Loucy (cell line): ENCODE measurements around the gene FOXP3.

Source experiments
- H2AFZ ChIP-seq: fragments of 200-600 bp; sonication (generic); 2 replicates; pipeline ENCODE4 v1.6.0; 2016; ENCODE audit warnings: antibody characterized with exemption, mild to moderate bottlenecking, low read length, moderate library complexity
- H3F3A ChIP-seq: fragments of 200-600 bp; 2 replicates; pipeline ENCODE4 v1.6.0; 2016; ENCODE audit warnings: antibody characterized with exemption, low read depth, mild to moderate bottlenecking
- H3K27me3 ChIP-seq: fragments of 200-600 bp; sonication (generic); 2 replicates; pipeline ENCODE4 v1.6.1; 2014; ENCODE audit warnings: low read length, mild to moderate bottlenecking; ENCODE audit not compliant: insufficient read depth, poor library complexity, severe bottlenecking
- H3K36me3 ChIP-seq: fragments of 200-600 bp; sonication (generic); 2 replicates; pipeline ENCODE4 v1.6.1; 2016; ENCODE audit warnings: low read length; ENCODE audit not compliant: insufficient read depth
- H3K4me1 ChIP-seq: fragments of 200-600 bp; sonication (generic); 2 replicates; pipeline ENCODE4 v1.5.1; 2014; ENCODE audit warnings: low read length, mild to moderate bottlenecking; ENCODE audit not compliant: insufficient read depth, poor library complexity, severe bottlenecking
- H3K4me2 ChIP-seq: fragments of 200-600 bp; sonication (generic); 2 replicates; pipeline ENCODE4 v1.6.0; 2014; ENCODE audit warnings: antibody characterized with exemption, low read length, low read depth, mild to moderate bottlenecking; ENCODE audit not compliant: poor library complexity, severe bottlenecking
- H3K4me3 ChIP-seq: fragments of 200-600 bp; sonication (generic); 2 replicates; pipeline ENCODE4 v1.5.1; 2014; ENCODE audit warnings: low read length, mild to moderate bottlenecking, mixed read lengths; ENCODE audit not compliant: poor library complexity, severe bottlenecking
- H3K79me2 ChIP-seq: fragments of 200-600 bp; sonication (generic); 2 replicates; pipeline ENCODE4 v1.6.1; 2014; ENCODE audit warnings: low read length; ENCODE audit not compliant: insufficient read depth
- H3K9ac ChIP-seq: fragments of 200-600 bp; sonication (generic); 2 replicates; pipeline ENCODE4 v1.6.0; 2014; ENCODE audit warnings: mild to moderate bottlenecking, low read depth, low read length, moderate library complexity; ENCODE audit not compliant: poor library complexity, severe bottlenecking
- H3K9me2 ChIP-seq: fragments of 200-600 bp; sonication (generic); replicated peaks from 2 replicates; pipeline ENCODE4 v1.6.1; 2016; ENCODE audit warnings: low read depth, low read length, mixed read lengths
- H3K9me3 ChIP-seq: fragments of 200-600 bp; sonication (generic); 2 replicates; pipeline ENCODE4 v1.6.1; 2014; ENCODE audit warnings: mild to moderate bottlenecking, antibody characterized with exemption, low read length, low read depth; ENCODE audit not compliant: insufficient read depth
- H4K20me1 ChIP-seq: fragments of 200-600 bp; sonication (generic); 2 replicates; pipeline ENCODE4 v1.6.0; 2014; ENCODE audit warnings: antibody characterized with exemption, low read length, mild to moderate bottlenecking; ENCODE audit not compliant: insufficient read depth, poor library complexity, severe bottlenecking
- EZH2phosphoT487 ChIP-seq: fragments of 200-600 bp; IDR thresholded peaks from 2 replicates; pipeline ENCODE4 v1.6.1; 2018; ENCODE audit warnings: antibody characterized with exemption, mild to moderate bottlenecking, moderate library complexity, borderline replicate concordance
- TF ChIP-seq, protein P1 (sequence below): fragments of 200-600 bp; sonication (generic); conservative IDR thresholded peaks from 2 replicates; pipeline ENCODE4 v1.5.1; 2014; ENCODE audit warnings: mild to moderate bottlenecking, antibody characterized with exemption, low read length

Gene FOXP3

DNA sequence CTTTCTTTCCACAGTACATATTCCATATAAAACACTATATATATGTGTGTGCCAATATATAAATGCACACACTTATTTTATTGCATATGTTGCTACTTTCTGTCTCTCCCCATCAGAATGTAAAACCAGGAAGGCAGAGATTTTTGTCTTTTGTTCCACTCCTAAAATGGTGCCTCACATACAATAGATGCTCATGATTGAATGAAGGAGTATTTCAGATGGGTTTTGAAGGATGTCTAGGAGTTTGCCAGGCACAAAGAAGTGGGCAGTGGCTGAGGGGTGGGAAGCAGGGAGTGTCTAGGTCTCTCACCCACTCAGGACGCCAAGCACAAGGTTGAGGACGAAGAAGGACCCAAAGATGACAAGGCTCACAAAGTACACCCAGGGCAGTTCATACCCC, 36.8 kb downstream of the FOXP3 start:
- H3K9me2 ChIP-seq: no peaks in the 10 kb centered on the region
- TF ChIP-seq, protein P1, sequence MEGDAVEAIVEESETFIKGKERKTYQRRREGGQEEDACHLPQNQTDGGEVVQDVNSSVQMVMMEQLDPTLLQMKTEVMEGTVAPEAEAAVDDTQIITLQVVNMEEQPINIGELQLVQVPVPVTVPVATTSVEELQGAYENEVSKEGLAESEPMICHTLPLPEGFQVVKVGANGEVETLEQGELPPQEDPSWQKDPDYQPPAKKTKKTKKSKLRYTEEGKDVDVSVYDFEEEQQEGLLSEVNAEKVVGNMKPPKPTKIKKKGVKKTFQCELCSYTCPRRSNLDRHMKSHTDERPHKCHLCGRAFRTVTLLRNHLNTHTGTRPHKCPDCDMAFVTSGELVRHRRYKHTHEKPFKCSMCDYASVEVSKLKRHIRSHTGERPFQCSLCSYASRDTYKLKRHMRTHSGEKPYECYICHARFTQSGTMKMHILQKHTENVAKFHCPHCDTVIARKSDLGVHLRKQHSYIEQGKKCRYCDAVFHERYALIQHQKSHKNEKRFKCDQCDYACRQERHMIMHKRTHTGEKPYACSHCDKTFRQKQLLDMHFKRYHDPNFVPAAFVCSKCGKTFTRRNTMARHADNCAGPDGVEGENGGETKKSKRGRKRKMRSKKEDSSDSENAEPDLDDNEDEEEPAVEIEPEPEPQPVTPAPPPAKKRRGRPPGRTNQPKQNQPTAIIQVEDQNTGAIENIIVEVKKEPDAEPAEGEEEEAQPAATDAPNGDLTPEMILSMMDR: no peak
- no peak for TF ChIP-seq EZH2phosphoT487

GRCh38 chrX:49226946-49227345, 37.6 kb downstream of the FOXP3 start:
- Histone ChIP-seq H3K27me3 (no peaks in the 10 kb centered on the region), H3K4me2 (no peak overlapping the region), H3F3A (no peaks in the 10 kb centered on the region), H3K9ac (no peak overlapping the region), H3K4me1 (no peaks in the 10 kb centered on the region), H3K9me3 (no peaks in the 10 kb centered on the region), H2AFZ (no peak overlapping the region), H4K20me1 (no peaks in the 10 kb centered on the region), H3K4me3 (no peak overlapping the region), H3K79me2 (no peaks in the 10 kb centered on the region), H3K9me2 (no peaks in the 10 kb centered on the region), H3K36me3 (no peaks in the 10 kb centered on the region)
- TF ChIP-seq, protein P1: no peak
- no peak for TF ChIP-seq EZH2phosphoT487

More for the DNA sequence above, 36.8 kb downstream of the FOXP3 start:
- no peak overlapping the region for H3K9ac ChIP-seq
- H3K4me1 ChIP-seq: no peaks in the 10 kb centered on the region
- no peak overlapping the region for H2AFZ ChIP-seq
- H3K4me3 ChIP-seq: no peak overlapping the region
- H3K4me2 ChIP-seq: no peak overlapping the region
- no peaks in the 10 kb centered on the region for H4K20me1 ChIP-seq
- no peaks in the 10 kb centered on the region for H3K79me2 ChIP-seq
- no peaks in the 10 kb centered on the region for H3K9me3 ChIP-seq
- H3K27me3 ChIP-seq: no peaks in the 10 kb centered on the region
- H3F3A ChIP-seq: no peaks in the 10 kb centered on the region
- no peaks in the 10 kb centered on the region for H3K36me3 ChIP-seq

GRCh38 chrX:49225858-49226257, 38.7 kb downstream of the FOXP3 start:
- no peaks in the 10 kb centered on the region for H3K9me3 ChIP-seq
- H3K9me2 ChIP-seq: no peaks in the 10 kb centered on the region
- H3K27me3 ChIP-seq: no peaks in the 10 kb centered on the region
- H3F3A ChIP-seq: no peaks in the 10 kb centered on the region
- no peak overlapping the region for H3K9ac ChIP-seq
- TF ChIP-seq, protein P1: no peak
- no peak for TF ChIP-seq EZH2phosphoT487
- H3K79me2 ChIP-seq: no peaks in the 10 kb centered on the region
- H3K4me1 ChIP-seq: no peaks in the 10 kb centered on the region
- H3K36me3 ChIP-seq: no peaks in the 10 kb centered on the region
- no peak overlapping the region for H2AFZ ChIP-seq
- no peak overlapping the region for H3K4me2 ChIP-seq
- no peaks in the 10 kb centered on the region for H4K20me1 ChIP-seq
- no peak overlapping the region for H3K4me3 ChIP-seq
